Measurements from ENCODE around the gene EVI5. TPM values are rescaled to one million over a fixed set of nuclear protein-coding genes. Genes with fewer than 3 reads are reported as not detected.
A peak's percentile ranks its signal among the peaks of the same experiment; 100 is the strongest.
"Not testable (repeated sequence)": the region's sequence is repeated elsewhere in the genome, so short reads cannot be mapped to it uniquely, and the experiment has no call there.

Gene EVI5
- total RNA-seq, 1 donor from 2014 or later = 33.0 TPM

- Mint-ChIP-seq H3K27me3 (ENCODE audit: unreplicated experiment) (no peaks in the 10 kb centered on the region), H3K4me1 (ENCODE audit: unreplicated experiment) (peaks cover 22% of the 10 kb centered on the region), H3K9me3 (ENCODE audit: unreplicated experiment) (no peaks in the 10 kb centered on the region), H3K36me3 (ENCODE audit: low read depth, unreplicated experiment) (no peaks in the 10 kb centered on the region), H3K27ac (ENCODE audit: unreplicated experiment) (peak overlapping the region; percentile 13), H3K4me3 (ENCODE audit: unreplicated experiment) (no peak overlapping the region)
- DNase-seq (ENCODE audit: low spot score) = no peak
- no peak for TF ChIP-seq CTCF (IDR thresholded peaks at IDR 0.05; ENCODE audit: unreplicated experiment)
Measured at GRCh38 chr1:92774407-92774806, 10.5 kb downstream of the EVI5 start.

GRCh38 chr1:92773749-92774148 is 11.2 kb downstream of the EVI5 start:
- peaks cover 22% of the 10 kb centered on the region for H3K4me1 Mint-ChIP-seq (ENCODE audit: unreplicated experiment)
- H3K9me3 Mint-ChIP-seq (ENCODE audit: unreplicated experiment); H3K27ac Mint-ChIP-seq (ENCODE audit: unreplicated experiment); H3K27me3 Mint-ChIP-seq (ENCODE audit: unreplicated experiment); H3K4me3 Mint-ChIP-seq (ENCODE audit: unreplicated experiment); H3K36me3 Mint-ChIP-seq (ENCODE audit: low read depth, unreplicated experiment); DNase-seq (ENCODE audit: low spot score): not testable (repeated sequence)

- Mint-ChIP-seq H3K9me3 (ENCODE audit: unreplicated experiment) (no peaks in the 10 kb centered on the region), H3K27ac (ENCODE audit: unreplicated experiment) (no peak overlapping the region), H3K36me3 (ENCODE audit: low read depth, unreplicated experiment) (no peaks in the 10 kb centered on the region), H3K27me3 (ENCODE audit: unreplicated experiment) (no peaks in the 10 kb centered on the region), H3K4me1 (ENCODE audit: unreplicated experiment) (peaks cover 10% of the 10 kb centered on the region), H3K4me3 (ENCODE audit: unreplicated experiment) (no peak overlapping the region)
- TF ChIP-seq CTCF (IDR thresholded peaks at IDR 0.05; ENCODE audit: unreplicated experiment) = no peak
- DNase-seq (ENCODE audit: low spot score) = no peak
Measured at GRCh38 chr1:92769856-92770255, 15.1 kb downstream of the EVI5 start.

- H3K36me3 Mint-ChIP-seq (ENCODE audit: low read depth, unreplicated experiment) = no peaks in the 10 kb centered on the region
- peaks cover 5% of the 10 kb centered on the region for H3K4me1 Mint-ChIP-seq (ENCODE audit: unreplicated experiment)
- H3K4me3 Mint-ChIP-seq (ENCODE audit: unreplicated experiment) = no peak overlapping the region
- H3K27ac Mint-ChIP-seq (ENCODE audit: unreplicated experiment) = no peak overlapping the region
- H3K27me3 Mint-ChIP-seq (ENCODE audit: unreplicated experiment) = no peaks in the 10 kb centered on the region
- DNase-seq (ENCODE audit: low spot score) = no peak
- no peak for TF ChIP-seq CTCF (IDR thresholded peaks at IDR 0.05; ENCODE audit: unreplicated experiment)
- no peaks in the 10 kb centered on the region for H3K9me3 Mint-ChIP-seq (ENCODE audit: unreplicated experiment)
Measured at GRCh38 chr1:92768915-92769314, 16.0 kb downstream of the EVI5 start.

GRCh38 chr1:92768296-92768695 is 16.6 kb downstream of the EVI5 start:
- H3K4me1 Mint-ChIP-seq (ENCODE audit: unreplicated experiment) = peaks cover 5% of the 10 kb centered on the region
- H3K4me3 Mint-ChIP-seq (ENCODE audit: unreplicated experiment) = no peak overlapping the region
- H3K9me3 Mint-ChIP-seq (ENCODE audit: unreplicated experiment) = no peaks in the 10 kb centered on the region
- no peaks in the 10 kb centered on the region for H3K36me3 Mint-ChIP-seq (ENCODE audit: low read depth, unreplicated experiment)
- no peak for DNase-seq (ENCODE audit: low spot score)
- H3K27me3 Mint-ChIP-seq (ENCODE audit: unreplicated experiment) = no peaks in the 10 kb centered on the region
- TF ChIP-seq CTCF (IDR thresholded peaks at IDR 0.05; ENCODE audit: unreplicated experiment) = no peak
- no peak overlapping the region for H3K27ac Mint-ChIP-seq (ENCODE audit: unreplicated experiment)

- no peak for TF ChIP-seq CTCF (IDR thresholded peaks at IDR 0.05; ENCODE audit: unreplicated experiment)
- no peak overlapping the region for H3K27ac Mint-ChIP-seq (ENCODE audit: unreplicated experiment)
- no peaks in the 10 kb centered on the region for H3K36me3 Mint-ChIP-seq (ENCODE audit: low read depth, unreplicated experiment)
- no peak for DNase-seq (ENCODE audit: low spot score)
- no peaks in the 10 kb centered on the region for H3K27me3 Mint-ChIP-seq (ENCODE audit: unreplicated experiment)
- no peaks in the 10 kb centered on the region for H3K9me3 Mint-ChIP-seq (ENCODE audit: unreplicated experiment)
- no peak overlapping the region for H3K4me3 Mint-ChIP-seq (ENCODE audit: unreplicated experiment)
- H3K4me1 Mint-ChIP-seq (ENCODE audit: unreplicated experiment) = no peaks in the 10 kb centered on the region
Measured at GRCh38 chr1:92764116-92764515, 20.8 kb downstream of the EVI5 start.
